OCI-LY7 (cell line): ENCODE measurements around the gene FKBP6.

Experiments
- CTCF ChIP-seq: fragments of 200-600 bp; sonication (generic); conservative IDR thresholded peaks from 2 replicates; pipeline ENCODE4 v1.5.1; 2014; ENCODE audit warnings: mild to moderate bottlenecking, antibody characterized with exemption, low read length, moderate library complexity, mixed read lengths
- EZH2phosphoT487 ChIP-seq: fragments of 200-600 bp; sonication (generic); IDR thresholded peaks from 2 replicates; pipeline ENCODE4 v1.6.1; 2018; ENCODE audit warnings: low read depth, borderline replicate concordance, mild to moderate bottlenecking, mixed run types, antibody characterized with exemption, low read length, moderate library complexity, mixed read lengths

DNA sequence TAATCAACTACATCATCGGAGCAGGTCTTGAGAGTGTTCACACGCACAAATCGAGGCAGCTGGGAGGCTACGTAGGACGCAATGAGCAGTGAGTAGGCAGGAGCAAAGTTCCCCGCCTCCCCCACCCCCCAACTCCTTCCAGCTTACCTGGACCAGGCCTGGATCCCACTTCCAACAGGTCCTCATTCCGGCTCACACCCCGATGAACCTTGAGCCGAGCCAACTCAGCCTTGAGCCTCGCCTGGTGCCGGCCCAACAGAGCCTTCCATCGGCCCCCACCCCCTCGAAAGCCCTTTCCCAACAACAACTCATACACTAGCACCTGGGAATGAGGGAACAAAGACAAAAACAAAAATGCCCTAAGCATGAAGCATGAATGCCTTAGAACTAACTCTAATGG is 20.5 kb upstream of the FKBP6 start:
- TF ChIP-seq CTCF, result no peak
- no peak for TF ChIP-seq EZH2phosphoT487
